Left hindlimb (tissue), 1 donor: ENCODE results near the gene ATG16L1.
"Not testable (repeated sequence)": the region's sequence is repeated elsewhere in the genome, so short reads cannot be mapped to it uniquely, and the experiment has no call there.

Experiments
- DNase-seq: peaks from one replicate; pipeline ENCODE4 v3.0.0-alpha.2; 2018

Gene ATG16L1

DNA sequence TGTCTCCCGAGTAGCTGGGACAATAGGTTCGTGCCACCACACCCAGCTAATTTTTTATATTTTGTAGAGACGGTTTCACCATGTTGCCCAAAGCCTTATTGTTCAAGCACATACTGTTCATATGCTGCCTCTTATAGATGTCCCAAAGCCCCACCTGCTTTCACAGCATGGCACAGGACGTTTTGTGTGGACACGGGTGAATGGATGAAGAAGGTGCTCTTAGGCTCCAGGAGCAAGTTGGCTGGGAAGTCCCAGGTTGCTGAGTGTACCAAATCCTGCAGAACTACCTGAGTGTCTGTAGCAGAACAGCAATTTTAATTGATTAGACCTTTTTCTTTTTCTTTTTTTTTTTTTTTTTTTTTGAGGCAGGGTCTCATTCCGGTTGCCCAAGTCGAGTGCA is 45.6 kb downstream of the ATG16L1 start:
- no peak for DNase-seq

DNA sequence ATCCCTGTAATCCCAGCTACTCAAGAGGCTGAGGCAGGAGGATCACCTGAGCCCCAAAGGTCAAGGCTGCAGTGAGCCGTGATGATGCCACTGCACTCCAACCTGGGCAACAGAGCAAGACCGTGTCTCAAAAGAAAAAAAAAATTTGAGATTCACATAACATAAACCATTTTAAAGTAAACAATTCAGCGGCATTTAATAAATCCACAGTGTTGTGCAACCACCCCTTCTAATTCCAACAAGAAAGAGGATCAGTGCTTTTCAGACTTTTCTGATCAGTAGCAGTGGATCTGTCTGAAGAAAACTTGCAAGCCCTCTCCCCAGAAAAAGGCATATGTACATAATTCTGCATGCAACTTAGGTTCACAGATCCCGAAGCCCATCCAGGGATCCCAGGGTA is 48.9 kb downstream of the ATG16L1 start:
- DNase-seq, result no peak

DNA sequence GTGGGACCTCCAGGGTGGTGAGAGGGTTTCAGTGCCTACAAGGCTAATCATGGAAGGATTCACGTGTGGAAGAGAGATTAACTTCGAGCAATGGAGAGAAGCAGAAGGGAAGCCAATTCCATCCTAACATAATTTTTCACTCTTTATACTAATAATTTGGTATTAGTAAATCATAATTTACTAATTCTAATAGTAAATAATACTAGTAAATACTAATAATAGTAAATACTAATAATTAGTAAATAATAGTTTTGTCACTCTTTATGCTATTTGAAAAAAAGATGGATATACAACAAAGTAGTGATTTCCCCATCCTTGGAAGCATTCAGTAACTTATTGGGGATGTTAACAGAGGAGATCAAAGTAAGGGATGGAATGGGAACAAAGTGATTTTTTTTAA is 49.8 kb downstream of the ATG16L1 start:
- no peak for DNase-seq

DNA sequence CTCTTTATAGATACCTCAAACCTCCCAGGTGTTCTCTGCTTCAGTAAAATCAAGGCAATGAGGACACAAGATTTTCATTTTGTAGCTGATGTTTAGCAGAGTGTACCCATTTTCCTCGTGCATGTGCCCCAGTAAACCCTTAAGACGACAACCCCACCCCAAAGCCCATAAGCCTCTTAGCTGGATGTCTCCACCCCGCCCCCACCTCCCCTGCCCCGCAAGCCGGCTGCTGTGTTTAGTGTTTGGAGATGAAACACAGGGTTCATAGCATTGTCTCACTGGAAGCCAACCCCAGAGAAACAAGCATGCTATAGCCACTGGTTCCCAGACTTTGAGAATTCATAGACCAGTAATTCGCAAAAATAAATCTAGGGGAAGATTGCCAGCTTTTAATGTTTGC is 50.3 kb downstream of the ATG16L1 start:
- DNase-seq, result no peak

DNA sequence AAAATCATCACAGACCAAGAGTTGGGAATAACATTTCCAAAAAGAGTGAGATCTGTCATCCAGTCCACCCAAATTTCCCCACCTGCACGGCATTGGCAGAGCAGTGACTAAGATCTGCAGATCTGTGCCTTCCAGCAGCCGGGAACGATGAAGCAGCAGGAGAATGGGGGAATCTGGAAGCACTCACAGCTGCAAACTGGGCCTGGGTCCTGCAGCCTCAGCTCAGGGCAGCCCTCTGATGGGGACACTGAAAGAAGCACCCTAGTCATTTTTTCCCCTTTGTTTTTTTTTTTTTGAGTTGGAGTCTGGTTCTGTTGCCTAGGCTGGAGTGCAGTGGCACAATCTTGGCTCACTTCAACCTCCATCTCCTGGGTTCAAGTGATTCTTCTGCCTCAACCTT is 51.8 kb downstream of the ATG16L1 start:
- no peak for DNase-seq

GRCh38 chr2:233307565-233307964 is 56.1 kb downstream of the ATG16L1 start, which contains the start of gene SAG:
TSS of gene SAG (plus strand) at chr2:233307816. CDS start at chr2:233309190, 1,374 bp downstream.
- DNase-seq, result no peak

- DNase-seq, result no peak
Observed at GRCh38 chr2:233311241-233311926, 59.9 kb downstream of the ATG16L1 start.

GRCh38 chr2:233312874-233313273 is 61.4 kb downstream of the ATG16L1 start:
- no peak for DNase-seq

GRCh38 chr2:233314180-233314925 is 62.9 kb downstream of the ATG16L1 start:
- no peak for DNase-seq

- no peak for DNase-seq
Observed at GRCh38 chr2:233317196-233317943, 65.9 kb downstream of the ATG16L1 start.

- no peak for DNase-seq
Observed at GRCh38 chr2:233319256-233319655, 67.8 kb downstream of the ATG16L1 start.

GRCh38 chr2:233320470-233320869 is 69.0 kb downstream of the ATG16L1 start:
- DNase-seq, result no peak

DNA sequence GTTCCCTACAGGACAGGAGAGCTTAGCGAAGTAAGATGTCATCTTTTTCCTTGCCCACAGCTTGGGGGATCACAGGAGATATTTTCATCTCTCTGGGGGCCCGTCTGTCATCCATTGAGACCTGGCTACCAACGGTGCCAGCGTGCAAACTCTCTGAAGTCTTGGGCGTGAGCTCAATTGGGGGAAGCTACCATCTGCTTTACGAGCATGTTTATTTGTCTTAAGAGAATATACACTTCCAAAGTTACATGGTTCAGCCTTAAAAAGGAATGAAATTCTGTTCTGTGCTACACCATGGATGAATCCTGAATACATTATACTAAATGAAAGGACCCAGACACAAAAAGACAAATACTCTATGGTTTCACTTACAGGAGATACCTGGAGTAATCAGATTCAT is 69.7 kb downstream of the ATG16L1 start:
- no peak for DNase-seq

DNA sequence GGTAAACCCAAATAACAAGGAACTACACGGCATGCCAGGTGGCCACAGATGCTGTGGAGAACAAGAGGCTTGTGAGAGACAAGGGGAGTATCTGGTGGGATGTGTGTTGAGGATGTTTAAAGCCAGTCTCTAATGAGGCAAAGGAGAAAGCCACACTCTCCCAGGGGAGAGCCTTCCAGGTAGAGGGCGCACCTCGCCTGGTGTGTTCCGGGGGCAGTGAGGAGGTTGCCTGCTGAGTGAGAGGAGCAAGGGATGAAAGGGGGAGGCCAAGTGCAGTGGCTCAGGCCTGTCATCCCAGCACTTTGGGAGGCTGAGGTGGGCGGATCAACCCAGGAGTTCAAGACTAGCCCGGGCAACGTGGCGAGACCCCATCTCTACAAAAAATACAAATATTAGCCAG is 72.4 kb downstream of the ATG16L1 start:
- DNase-seq, result no peak

GRCh38 chr2:233325256-233325655 is 73.8 kb downstream of the ATG16L1 start:
- DNase-seq, result no peak

- no peak for DNase-seq
Observed at GRCh38 chr2:233325814-233326213, 74.3 kb downstream of the ATG16L1 start.

GRCh38 chr2:233326500-233326899 is 75.0 kb downstream of the ATG16L1 start:
- no peak for DNase-seq

- DNase-seq, result no peak
Observed at GRCh38 chr2:233328922-233329321, 77.4 kb downstream of the ATG16L1 start.

GRCh38 chr2:233329489-233330135 is 78.1 kb downstream of the ATG16L1 start:
- DNase-seq, result no peak

DNA sequence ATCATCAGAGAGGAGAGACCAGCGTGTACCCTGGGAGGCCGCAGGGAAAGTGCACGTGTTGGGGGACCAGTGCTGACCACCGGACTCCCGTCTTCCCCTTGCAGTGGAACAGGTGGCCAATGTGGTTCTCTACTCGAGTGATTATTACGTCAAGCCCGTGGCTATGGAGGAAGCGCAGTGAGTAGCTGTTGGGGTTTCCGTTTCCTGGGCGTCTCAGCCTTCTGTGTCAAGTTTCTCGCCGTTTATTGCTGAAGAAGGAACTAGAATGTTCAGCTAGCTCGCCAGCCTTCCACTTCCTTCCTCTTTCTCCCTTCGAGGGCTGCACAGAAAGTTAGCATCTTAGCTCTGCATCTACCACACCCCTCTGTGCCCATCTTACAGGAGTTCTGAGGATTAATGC is 80.1 kb downstream of the ATG16L1 start:
- DNase-seq, result no peak

DNA sequence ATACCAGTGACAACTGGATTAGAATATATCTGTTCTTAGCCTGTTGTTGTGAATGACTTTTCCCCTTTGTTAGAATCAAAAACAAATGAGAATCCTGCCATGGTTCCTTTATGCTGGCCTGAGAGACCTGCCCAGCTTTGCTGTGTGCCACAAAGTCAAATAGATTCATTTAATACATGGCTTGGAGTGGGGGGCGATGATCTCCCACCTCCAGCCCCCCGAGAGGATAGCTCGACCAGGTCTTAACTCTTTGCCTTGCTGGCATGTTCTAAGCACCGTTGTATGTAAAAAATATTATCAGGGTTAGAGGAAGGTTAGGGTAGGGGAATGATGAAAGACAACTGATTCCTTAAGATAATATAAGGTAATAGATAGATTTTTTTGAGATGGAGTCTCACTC is 80.7 kb downstream of the ATG16L1 start:
- DNase-seq, result no peak

DNA sequence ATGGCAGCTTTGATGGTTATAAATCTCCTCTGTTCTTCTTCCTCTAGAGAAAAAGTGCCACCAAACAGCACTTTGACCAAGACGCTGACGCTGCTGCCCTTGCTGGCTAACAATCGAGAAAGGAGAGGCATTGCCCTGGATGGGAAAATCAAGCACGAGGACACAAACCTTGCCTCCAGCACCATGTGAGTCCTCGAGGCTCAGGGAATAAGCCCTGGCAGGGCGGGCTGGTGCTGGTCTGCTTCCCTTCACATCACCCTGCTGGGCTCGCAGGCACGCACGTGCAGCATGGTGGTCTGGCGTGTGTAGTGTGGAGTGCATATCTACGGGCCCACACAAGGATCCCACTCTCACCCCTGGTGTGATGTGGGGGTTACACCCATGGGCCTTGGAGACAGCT is 83.4 kb downstream of the ATG16L1 start:
- DNase-seq, result no peak

DNA sequence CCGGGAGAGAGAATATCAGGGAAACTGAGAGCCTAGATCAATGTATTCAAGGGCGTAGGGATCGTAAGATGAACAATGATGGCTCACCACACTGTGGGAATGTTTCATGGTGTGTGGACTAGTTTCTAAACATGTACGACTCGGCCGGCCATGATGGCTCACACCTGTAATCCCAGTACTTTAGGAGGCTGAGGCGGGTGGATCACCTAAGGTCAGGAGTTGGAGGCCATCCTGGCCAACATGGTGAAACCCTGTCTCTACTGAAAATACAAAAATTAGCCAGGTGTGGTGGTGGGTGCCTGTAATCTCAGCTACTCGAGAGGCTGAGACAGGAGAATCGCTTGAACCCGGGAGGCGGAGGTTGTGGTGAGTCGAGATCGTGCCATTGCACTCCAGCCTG is 84.6 kb downstream of the ATG16L1 start:
- not testable (repeated sequence) for DNase-seq
